Activated CD8-positive, alpha-beta memory T cell treated with anti-CD3 and anti-CD28 coated beads, Interleukin-2, amount 50 U/mL, for 4 hours (primary cell): ENCODE data around the gene PNPT1.
"Not testable (repeated sequence)": the region's sequence is repeated elsewhere in the genome, so short reads cannot be mapped to it uniquely, and the experiment has no call there.

ENCODE experiments used
- DNase-seq: peaks from one replicate; pipeline ENCODE4 v3.0.0-alpha.2; 2020

The PNPT1 gene

GRCh38 chr2:55693181-55694125 is at the start of gene PNPT1:
PNPT1 (minus strand) TSS chr2:55693844; CDS start chr2:55693823, 21 bp downstream.
- peak; percentile 93 for DNase-seq

GRCh38 chr2:55742996-55743395 is 49.4 kb upstream of the PNPT1 start:
- DNase-seq: no peak

GRCh38 chr2:55736019-55736536 is 42.4 kb upstream of the PNPT1 start:
- not testable (repeated sequence) for DNase-seq

- DNase-seq: no peak
These were observed 41.1 kb upstream of the PNPT1 start for GRCh38 chr2:55734726-55735125.

GRCh38 chr2:55733335-55733734 is 39.7 kb upstream of the PNPT1 start:
- no peak for DNase-seq

GRCh38 chr2:55732854-55733253 is 39.2 kb upstream of the PNPT1 start:
- no peak for DNase-seq

- no peak for DNase-seq
These were observed 35.6 kb upstream of the PNPT1 start for GRCh38 chr2:55729136-55729685.

- no peak for DNase-seq
These were observed 28.1 kb upstream of the PNPT1 start for GRCh38 chr2:55721596-55722215.

GRCh38 chr2:55720417-55720816 is 26.8 kb upstream of the PNPT1 start:
- DNase-seq: no peak

GRCh38 chr2:55719852-55720251 is 26.2 kb upstream of the PNPT1 start:
- DNase-seq: no peak

- peak; percentile 29 for DNase-seq
These were observed 24.7 kb upstream of the PNPT1 start for GRCh38 chr2:55718165-55719008.

GRCh38 chr2:55715626-55716025 is 22.0 kb upstream of the PNPT1 start:
- no peak for DNase-seq

- DNase-seq: not testable (repeated sequence)
These were observed 21.5 kb upstream of the PNPT1 start for GRCh38 chr2:55715178-55715577.

- DNase-seq: no peak
These were observed 18.9 kb upstream of the PNPT1 start for GRCh38 chr2:55712477-55713060.

- no peak for DNase-seq
These were observed 16.4 kb upstream of the PNPT1 start for GRCh38 chr2:55710025-55710424.

- DNase-seq: no peak
These were observed 14.1 kb upstream of the PNPT1 start for GRCh38 chr2:55707751-55708150.

- DNase-seq: not testable (repeated sequence)
These were observed 12.6 kb upstream of the PNPT1 start for GRCh38 chr2:55706258-55706657.

GRCh38 chr2:55705027-55705653 is 11.5 kb upstream of the PNPT1 start:
- DNase-seq: no peak

- DNase-seq: no peak
These were observed 9.7 kb upstream of the PNPT1 start for GRCh38 chr2:55703350-55703749.

GRCh38 chr2:55692740-55693139 is 904 bp downstream of the PNPT1 start:
- DNase-seq: not testable (repeated sequence)

- DNase-seq: no peak
These were observed 21.0 kb downstream of the PNPT1 start for GRCh38 chr2:55672630-55673029.

GRCh38 chr2:55668956-55669355 is 24.7 kb downstream of the PNPT1 start:
- DNase-seq: no peak
